ENCODE data around the gene LGALSL.

Gene LGALSL

GRCh38 chr2:64498438-64498837, 44.5 kb downstream of the LGALSL start:
- DNase-seq (ENCODE audit: low read depth): no peak

- DNase-seq (ENCODE audit: low read depth): no peak
These were observed 46.6 kb downstream of the LGALSL start for GRCh38 chr2:64500549-64500948.

DNA sequence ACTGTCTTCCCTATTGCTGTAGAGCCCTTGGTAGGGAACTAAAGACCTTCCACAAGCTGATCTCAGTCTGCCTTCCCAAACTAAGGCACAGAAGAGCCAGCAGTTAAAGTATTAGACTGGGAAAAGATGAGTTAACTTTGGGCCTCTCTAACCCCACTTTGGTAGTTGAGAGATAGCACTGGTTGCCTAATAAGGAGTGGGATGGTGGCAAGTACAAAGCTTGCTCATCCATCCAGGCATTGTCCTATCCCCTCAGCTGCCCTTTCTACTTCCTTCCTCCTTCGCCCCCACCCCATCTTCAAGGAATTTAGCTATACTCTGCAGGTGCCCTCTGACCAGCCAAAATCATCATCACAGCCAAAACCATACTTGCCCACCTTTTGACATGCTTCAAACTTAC, 48.0 kb downstream of the LGALSL start:
- no peak for DNase-seq (ENCODE audit: low read depth)

DNA sequence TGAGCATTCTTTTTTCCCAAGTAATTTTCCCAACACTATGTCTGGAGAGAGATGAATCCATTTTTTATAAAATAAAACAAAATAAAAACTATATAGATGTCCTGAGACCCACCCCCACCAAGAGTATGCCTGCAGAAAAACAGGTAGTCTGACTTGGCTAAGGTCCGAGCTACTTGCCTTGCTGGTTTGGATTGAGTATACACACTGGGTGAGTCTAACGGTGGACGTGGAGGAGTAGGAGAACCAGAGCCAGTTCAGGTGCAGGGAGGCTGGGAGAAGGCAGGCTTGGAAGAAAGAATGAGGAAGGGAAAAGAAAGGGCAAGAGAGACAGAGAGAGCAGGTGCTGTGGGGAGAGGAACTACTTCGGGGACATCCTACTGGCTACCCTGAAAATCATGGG, 48.9 kb downstream of the LGALSL start:
- no peak for DNase-seq (ENCODE audit: low read depth)

DNA sequence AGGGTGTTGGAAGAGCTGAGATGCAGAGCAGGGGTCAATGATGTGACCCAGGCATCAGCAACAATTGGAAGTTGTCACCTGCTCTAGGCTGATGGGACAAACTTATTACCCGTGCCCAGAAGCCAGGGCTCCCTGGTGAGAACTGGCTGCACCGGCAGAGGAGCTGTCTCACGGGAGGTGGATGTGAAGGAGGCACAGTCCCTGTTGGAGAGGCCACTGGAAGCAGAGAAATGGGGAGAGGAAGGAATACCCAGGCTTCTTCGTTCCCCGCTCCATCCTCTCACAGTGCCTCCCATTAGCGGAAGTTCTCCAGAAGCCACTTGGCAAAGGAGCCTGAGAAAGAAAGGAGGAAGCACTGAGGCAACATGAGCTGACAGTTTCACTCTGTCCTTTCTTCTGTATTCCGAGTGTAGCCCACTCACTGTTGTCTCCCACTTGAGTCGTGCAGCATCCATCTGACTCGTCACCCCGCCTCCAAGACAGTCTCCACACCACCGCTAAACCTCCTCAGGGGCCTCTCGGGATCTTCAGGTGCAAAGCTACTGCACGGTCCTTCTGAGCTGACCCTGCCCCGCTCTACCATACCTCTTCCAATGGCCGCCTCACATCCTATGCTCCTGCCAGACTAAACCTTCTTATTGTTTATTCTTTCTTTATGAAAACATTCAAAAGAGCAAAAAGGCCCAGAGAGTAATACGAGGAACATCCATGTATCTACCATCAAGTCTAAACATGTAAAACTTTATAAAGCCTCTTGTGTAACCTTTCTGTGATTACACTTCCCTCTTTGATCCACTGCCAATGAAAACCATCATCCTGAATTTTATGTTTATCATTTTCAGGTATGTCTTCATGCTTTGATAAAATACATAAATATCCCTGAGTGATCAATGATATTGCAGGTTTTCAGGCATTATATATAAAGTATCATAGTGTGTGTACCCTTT, 51.1 kb downstream of the LGALSL start:
- DNase-seq (ENCODE audit: low read depth): no peak

GRCh38 chr2:64506686-64507085, 52.7 kb downstream of the LGALSL start:
- no peak for DNase-seq (ENCODE audit: low read depth)
